ENCODE data around the gene C10orf105.

The C10orf105 gene

DNA sequence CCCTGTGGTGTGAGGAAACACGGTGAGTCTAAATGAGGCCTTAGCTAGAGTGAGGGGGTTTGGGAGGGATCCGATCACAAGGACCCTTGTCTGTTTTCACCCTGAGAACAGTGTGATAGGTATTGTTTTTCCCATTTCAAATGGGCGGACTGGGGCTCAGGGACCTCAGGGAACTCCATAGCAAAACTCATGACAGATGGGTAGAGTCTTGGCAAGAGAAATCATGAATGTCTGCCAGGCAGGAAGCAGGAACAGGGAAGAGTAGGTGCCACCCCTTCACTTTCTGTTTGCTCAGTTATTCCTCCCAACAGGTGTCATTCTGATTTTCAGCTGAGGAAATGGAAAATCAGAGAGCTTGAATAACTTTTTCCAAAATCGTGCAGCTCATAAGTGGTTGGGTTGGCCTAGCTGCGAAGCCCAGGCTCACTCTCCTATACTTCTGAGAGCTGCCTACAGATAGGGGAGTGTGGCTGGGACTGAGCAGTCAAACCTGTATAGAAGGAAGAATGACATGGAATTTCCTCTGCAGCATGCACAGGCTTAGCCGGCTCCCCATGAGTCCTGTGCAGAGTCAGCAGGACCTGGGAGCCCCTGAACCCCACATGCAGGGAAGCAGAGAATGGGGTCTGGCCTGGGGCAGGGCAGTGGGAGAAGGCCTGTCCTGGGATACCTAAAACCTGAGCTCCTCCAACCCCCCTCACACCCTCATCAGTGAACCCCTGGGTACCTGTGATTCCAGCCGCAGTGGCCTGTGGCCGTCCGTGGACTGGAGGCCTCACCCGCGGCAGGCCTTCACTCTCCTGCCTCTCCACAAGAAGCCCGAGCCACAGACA is 17.6 kb upstream of the C10orf105 start:
- no peak for DNase-seq

DNA sequence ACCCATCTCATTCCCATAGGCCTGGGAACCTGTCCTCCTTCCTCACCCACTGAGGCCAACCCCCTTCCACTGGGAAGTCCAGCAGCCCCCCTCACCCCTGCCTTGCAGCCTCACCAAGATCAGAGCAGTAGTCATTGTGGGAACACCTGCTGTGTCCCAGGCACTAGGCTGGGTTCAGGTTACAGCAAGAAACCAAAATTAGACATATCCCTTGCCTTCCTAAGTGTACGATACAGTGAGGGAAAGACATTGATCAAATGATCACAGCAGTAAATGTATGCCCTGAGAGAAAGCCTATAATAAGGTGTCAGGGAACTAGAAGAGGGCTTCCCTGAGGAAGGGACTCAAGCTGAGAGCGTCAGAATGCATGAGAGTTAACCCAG is 17.0 kb upstream of the C10orf105 start:
- no peak for DNase-seq

DNA sequence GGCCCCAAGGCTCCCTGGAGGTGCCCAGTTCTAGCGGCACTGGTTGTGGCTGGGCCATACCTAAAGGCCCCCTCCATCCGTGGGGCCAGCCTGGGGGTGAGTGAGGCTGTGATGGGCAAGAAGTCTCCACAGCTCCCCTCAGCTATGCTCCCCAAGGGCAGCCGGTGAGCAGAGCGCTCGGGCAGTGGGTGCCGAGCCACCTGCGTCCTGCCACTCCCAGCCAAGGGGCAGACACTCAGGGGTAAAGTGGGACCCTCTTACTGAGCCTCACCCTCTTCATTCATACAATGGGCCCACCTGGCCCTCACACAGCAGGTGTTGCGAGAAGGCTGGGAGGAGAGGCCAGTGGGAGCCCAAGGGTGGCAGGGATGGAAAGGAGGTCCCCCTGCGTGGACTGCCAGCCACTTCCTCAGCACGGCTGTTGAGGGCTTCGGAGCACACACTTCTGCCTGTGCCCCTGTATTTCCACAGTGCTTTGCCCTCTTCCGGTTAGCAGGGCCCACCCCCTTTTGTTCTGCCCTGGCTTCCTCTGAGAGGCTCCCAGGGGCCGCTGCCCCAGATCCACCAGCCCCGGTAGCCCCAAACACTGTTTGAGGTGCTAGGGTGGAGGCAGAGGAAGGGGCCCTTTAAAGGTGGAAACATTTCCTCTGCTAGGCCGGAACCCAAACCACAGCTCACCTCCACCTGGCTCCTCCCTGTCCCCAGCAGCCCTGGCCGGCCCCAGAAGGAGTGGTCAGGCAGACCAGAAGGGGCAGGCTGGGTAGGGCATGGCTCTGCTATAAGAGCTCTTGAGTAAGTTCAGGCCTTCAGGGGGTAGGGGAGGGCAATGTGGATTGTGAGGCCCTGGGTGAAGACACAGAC is 16.4 kb upstream of the C10orf105 start:
- DNase-seq, result peak; percentile 49 to 74

DNA sequence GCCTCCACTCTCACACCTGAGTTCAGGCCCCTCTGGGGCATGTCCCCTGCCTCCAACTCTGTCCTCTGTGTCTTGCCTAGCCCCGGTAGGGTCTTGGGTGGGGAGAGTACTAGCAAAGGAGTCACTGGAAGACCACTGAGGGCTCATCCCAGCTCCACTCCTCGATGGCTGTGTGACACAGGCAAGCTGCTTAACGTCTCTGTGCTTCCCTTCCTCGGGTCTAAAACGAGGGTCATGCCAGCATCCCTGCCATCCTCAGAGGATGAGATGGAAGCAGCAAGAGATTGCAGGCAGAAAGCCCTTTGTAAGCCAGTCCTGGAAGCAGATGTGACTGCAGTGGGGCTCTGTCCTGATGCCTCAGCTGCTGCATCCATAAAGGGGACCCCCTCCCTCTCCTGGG is 15.2 kb upstream of the C10orf105 start:
- DNase-seq, result no peak

DNA sequence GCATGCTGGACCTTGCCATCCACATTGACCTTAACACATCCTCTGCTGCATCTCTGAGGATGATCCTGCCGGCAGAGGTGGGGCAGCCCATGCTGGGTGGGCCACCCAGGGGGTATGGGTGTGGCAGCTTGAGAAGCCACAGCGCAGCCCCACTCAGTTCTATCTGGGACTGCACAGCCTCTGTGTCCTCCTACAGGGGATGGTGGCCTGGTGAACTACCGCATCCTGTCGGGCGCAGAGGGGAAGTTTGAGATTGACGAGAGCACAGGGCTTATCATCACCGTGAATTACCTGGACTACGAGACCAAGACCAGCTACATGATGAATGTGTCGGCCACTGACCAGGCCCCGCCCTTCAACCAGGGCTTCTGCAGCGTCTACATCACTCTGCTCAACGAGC is 12.2 kb upstream of the C10orf105 start:
- DNase-seq, result no peak

DNA sequence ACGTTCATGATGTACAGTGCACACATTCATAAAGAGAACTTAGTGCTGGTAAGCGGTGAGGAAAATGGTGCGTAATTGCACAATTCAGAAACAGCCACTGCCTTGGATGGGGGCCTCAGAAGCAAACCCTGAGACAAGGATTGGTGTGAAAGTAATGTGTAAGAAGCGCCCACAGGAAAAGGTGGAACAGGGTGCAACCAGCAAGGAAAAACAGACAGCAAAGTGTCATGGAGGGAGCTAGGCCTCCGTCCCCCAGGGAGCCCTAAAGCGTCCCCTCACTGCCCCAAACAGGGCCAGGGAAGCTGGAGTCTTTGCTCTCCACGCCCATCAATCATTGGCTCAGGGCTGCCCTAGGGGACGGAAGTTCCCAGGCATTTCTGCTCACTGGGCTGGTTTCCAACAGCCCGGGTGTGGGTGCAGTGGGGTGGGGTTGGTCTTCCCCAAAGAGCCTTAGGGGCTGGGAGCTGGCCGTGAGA is 9.6 kb upstream of the C10orf105 start:
- DNase-seq, result no peak

DNA sequence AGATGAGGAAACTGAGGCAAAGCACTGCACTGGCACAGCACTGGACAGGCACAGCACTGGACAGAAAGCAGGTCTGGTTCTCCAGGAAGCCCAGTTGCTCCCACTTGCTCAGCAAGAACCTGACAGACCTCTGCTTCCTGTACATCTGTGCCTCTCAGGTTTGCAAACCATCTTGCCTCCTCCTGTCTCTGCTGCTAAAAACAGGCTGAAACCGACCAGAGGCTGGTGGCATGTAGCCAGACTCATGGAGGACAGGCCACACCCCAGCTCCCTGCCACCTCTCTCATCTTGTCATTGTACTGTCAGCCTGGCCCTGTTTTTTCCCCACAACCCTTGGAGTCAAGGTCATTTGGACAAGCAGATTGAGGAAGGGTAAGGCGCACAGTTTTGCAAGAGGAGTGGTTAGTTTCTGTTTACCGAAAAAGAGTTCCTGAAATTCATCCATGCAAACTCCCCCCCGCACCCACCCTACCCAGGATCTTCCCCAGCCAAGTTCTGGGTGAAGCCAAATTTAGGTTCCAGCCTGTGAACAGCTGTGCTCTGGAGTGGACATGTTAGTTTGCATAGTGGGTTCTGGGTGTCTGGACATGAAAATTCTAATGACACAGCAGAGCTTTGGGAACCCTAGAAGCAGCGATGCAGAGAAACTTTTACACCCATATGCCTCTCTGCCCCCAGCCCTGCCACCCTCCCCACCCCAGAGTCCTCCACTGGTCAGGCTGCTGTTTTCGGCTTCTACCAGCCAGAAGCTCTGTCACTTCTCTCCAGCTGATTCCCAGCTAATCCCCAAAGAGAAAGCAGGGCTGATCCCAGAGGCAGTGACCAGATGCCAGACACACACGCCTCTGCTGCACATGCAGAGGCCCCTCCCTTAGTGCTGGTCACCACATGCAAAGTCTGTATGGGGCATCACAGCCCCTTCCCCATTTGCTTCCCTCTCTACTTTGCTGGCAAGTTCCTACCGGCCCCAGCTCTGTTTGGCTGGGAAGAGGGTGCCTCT is 8.5 kb upstream of the C10orf105 start:
- peak; percentile 70 to 77 for DNase-seq

DNA sequence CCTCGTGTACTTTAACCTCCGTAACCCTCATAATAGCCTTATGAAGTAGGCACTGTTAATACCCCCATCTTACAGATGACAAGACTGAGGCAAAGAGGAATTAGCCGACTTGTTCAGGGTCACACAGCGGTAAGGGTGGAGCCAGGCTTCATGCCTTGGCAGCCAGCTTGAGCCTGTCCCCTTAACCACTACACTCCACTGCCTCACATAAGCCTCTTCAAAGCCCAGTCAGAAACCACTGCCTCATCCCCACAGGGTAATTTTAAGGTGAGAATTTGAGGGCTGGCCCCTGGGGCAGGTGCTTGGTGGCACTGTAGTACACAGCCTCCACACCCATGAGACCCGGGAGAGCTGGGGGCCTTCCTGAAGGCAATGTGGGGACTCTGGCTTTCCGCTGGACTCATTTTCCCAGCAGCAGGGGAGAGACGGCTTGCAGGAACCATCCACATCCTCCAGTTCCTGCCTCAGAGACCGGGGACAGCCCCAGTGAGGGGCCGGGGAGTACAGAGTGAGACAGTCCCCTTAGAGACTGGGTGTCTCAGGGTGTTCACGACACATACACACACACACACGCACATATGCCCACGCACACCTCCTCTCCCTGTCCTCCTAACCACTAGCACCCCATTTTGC is 7.6 kb upstream of the C10orf105 start:
- peak in 1 of 2 donors; percentile 73 for DNase-seq

DNA sequence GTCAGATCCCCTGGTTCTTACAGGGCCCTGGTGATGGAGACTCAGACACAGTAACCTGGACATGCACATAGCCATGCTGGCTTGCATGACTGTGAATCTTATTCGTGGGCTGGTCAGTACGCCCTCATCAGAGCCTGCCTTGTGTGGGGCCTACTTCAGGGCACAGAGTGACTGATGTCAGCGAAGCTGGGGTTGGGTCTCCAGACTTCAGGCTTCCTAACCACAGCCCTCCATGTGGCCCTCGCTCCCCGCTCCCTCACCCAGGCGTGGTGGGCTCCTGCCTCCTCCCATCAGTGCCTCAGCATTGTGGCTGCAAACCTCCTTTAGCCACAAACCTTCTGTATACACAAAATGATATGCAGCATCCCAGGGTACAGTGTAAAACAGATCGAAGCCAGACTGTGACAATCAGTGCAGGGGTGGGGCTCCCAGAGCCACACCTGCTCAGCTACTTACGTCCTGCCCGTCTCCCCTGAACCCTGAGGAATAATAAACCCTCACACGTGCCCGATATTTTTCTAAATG is 7.1 kb upstream of the C10orf105 start:
- peak in 1 of 2 donors; percentile 57 for DNase-seq

DNA sequence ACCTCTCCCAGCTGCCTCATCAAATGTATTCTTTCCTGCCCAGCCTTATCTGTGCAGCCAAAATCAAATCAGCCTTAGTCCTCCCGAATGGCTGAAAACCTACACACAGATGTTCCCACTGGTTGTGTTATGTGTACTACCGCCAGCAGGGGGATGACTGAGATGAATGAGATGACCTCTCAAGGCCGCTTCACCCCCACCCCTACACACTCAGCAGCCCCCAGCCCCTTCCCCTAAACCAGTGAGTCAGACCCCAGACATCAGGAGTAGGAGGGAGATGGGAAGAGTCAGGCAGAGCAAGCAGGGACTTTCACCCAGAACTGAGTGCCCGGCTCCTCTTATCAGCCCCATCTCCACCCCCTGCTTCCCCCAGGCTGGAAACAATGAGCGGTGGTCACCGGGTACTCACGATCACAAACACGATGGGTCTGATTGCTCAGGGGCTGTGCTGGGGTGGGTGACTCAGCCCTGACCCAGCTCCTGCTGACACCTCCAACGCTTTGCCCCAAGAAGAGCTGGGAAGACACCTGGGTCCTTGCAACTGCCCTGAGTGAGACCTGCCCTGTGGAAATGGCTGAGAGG is 6.5 kb upstream of the C10orf105 start:
- peak; percentile 49 to 64 for DNase-seq

DNA sequence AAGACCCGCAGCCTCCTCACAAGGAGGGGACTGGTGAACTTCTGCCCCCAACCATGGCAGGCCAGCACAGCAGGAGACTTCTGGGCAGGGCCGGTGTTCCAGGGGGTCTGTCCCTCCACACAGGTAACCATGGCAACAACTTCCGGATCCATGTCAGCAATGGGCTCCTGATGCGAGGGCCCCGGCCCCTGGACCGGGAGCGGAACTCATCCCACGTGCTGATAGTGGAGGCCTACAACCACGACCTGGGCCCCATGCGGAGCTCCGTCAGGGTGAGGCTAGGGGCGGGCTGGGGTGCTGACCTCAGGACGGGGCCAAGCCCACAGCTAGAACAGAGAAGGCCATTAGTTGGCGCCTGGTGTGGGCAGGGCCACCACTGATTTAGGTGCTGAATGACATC is 5.7 kb upstream of the C10orf105 start:
- DNase-seq, result no peak

DNA sequence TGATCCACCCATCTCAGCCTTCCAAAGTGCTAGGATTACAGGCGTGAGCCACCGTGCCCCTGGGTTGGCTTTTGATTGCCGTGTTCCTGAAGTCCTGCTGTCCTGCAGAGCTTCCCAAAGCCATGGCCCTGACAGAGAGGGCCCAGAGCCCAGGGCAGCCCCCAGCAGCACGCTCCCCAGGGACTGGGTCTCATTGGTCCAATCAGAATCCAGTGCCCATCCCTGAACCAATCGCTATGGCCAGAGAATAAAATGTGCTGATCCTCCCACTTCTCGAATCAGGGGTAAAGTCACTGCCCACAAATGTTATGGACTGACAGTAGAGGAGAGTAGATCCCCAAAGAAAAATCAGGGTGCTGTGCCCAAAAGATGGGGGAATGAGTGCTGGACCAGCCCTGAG is 5.0 kb upstream of the C10orf105 start:
- DNase-seq, result no peak

DNA sequence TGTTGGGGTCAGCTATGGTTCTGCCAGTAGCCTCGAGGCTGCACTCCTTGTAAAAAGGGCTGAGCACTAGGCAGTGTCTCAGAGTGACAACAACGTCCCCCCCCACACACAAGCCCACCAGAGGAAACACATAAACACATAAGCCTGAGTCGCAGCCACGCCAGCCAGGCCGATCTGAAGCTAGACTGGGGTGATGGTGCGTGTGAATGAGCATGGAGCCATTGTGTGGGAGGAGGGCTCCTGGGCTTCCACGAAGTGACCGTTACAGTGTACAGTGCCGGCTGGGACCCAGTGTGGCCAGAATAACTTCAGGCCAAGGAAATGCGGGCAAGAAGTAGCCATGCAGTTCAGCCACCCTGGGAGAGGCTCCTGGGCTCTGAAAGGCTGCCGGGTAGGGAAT is 3.7 kb upstream of the C10orf105 start:
- no peak for DNase-seq

DNA sequence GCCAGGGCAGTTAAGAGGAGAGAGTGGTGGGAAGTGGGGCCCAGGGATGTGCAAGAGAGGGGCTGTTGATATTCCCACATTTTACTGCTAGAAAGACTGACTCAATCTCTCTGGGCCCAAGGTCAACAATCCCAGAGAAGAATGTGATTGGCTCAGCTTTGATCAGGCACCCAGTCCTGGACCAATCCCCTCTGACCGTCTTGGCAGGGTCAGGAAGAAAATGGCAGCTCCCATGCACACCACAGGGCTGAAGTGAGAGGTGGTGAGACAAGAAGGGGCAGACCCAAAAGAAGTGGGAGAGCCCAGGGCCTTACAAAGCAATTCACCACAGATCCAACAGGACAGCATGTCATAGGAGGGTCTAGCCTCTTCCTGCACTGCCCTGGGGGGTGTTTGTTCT is 3.3 kb upstream of the C10orf105 start:
- DNase-seq, result no peak

DNA sequence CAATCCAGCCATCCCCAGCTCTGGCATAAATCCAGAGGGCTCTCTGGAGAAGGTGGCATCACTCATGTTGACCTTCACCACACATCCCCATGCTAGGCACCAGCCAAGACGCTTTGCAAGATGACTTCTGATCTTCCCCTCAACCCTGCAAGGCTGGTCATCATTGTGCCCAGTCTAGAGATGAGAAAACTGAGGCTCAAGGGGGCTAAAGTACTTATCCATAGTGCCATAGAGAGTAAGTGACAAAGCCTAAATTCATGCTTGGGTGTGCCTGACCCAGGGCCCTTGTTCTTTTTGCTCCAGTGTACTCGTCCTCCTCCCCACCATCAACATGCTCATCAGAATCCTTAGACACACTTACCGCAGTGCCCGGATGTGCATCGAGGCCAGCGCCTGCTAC is 1.7 kb upstream of the C10orf105 start:
- DNase-seq, result no peak

DNA sequence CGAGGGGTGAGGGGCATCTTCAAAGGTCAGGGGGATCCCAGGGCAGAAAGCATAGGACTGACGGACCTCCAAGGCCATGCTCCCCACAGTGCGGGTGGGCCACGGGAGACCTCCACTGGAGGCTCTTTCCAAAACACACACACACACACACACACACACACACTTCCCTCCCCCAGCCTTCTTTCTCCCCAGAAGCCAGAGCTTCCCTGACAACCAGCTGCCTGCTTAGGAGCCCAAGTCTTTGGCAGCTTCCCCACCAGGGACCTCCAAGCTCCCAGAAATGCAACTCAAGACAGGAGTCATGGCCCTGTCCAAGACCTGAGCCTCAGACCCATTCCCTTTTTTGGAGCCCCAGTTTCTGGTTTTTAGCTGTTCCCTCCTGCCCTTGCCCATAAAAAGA is 710 bp upstream of the C10orf105 start:
- DNase-seq, result no peak

DNA sequence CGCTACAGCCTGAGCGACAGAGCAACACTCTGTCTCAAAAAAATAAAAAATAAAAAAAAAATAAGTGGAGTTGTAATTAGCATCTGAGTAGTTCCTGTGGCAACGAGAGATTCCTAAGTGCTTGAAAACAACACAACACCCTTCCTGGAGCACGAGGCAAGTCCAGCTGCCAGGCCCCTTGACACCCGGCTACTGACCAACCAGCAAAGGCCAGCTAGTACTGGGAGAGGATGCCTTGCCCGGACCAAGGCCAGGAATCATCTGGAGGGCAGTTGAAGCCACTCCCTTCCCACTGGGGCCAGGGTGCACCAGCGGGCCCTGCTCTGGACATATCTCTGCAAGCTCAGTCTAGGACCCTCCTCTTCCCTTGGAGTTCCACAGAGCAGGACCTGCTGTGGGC is 536 bp downstream of the C10orf105 start:
- DNase-seq, result no peak

DNA sequence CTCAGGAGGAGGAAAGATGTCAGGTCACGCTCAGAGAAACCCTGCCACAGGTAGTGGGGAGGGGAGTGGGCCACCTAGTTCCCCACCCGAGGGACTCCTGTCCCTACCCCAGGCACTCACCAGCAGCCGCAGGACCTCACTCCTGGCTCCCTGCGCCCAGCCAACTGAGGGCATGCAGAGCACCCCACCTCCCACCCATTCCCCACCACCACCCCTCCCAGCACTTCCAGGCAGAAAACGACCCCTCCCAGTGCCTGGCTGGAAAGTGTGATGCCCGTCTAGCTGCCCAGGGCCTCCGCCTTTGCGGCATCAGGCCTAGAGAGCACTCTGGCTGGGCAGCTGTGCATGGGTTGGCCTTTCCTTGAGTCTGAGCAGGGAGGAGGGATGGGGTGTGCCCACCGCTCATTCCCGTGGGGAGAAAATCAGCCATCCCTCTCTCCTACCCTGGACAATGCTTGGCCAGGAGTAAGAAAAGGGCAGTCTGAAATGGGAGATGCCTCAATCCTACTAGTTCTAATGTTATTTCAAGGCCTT is 1.3 kb downstream of the C10orf105 start:
- DNase-seq, result no peak

DNA sequence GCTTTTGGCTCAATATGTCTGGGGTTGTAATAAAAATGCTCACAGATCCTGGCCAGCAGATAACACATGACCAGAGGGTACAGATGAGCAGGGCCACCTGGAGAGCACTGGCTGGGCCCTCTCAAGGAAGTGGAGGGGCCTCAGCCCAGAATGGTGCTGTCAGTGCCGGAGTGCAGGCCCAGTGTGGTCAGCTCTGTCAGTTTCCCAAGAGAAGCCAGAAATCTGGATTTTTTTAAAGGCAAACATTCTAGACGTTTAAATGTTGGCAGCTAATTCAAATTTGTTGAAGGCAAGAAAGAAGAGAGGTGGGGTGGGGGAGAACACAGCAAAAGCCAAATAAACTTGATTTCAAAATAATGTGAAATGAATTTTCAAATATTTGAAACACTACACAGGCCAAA is 2.0 kb downstream of the C10orf105 start:
- no peak for DNase-seq

DNA sequence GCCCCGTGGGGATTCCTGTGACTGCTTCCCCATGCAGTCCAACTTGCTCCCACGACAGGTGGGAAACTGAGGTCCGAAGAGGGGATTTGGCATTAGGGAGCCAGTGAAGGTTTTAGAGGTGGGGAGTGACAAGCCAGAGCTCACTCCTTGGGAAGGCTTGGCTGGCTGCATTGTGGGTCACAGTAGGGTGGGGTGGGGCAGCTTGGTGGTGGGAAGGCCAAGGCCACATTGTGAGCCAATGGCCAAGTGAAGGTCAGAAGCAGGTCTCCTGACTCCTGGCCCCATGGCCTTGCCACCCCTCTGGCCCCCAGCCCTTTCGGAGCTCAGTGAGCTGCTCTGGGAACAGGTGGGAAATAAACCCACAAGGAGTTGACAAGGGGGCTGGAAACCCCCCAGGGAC is 2.5 kb downstream of the C10orf105 start:
- DNase-seq, result no peak

DNA sequence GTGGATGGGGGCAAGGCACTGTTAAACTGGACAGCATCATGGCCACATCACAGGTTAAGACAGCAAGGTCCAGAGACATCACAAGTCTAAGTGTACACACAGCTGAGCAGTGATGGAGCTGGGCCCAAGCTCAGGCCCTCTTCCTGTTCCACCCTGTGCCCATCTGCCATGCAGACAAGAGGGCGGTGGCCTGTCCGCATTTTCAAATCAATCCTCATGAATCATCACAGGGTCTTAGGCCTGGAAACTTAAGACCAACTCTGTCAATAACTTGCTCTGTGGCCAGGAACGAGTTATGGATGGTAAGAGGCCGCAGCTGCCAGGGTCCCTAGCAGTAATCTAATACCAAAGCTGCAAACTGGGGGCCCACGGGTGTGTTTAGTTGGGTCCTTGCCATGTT is 3.2 kb downstream of the C10orf105 start:
- no peak for DNase-seq
